ENCODE measurements around the gene MBD5.

MBD5 gene

GRCh38 chr2:148221926-148222325, 201.0 kb downstream of the MBD5 start:
- peaks cover 24% of the 10 kb centered on the region for H3K9me3 ChIP-seq (ENCODE audit: control insufficient read depth, low read length)
- no peak overlapping the region for H3K23ac ChIP-seq (ENCODE audit: low read length in 2 of 2)
- no peak overlapping the region for H2BK12ac ChIP-seq (ENCODE audit: low read length in 2 of 2)
- WGBS: 95% methylated on average over 2 of the region's 2 CpGs
- no peak overlapping the region for H4K91ac ChIP-seq (ENCODE audit: low read length)
- no peak for DNase-seq
- H3K9ac ChIP-seq (ENCODE audit: low read length): no peak overlapping the region
- peaks cover 2 to 3% of the 10 kb centered on the region in 2 experiments for H3K36me3 ChIP-seq (ENCODE audit: control insufficient read depth in 1 of 2, insufficient read depth in 2 of 2, low read depth in 1 of 2, low read length in 2 of 2)
- no peak overlapping the region for H2AK5ac ChIP-seq (ENCODE audit: low read length, severe bottlenecking)
- H3K14ac ChIP-seq (ENCODE audit: low read length in 2 of 2): no peak overlapping the region
- H3K18ac ChIP-seq (ENCODE audit: low read depth in 1 of 2, low read length in 2 of 2): no peak overlapping the region
- no peak overlapping the region for H2BK15ac ChIP-seq (ENCODE audit: low read depth, poor library complexity, severe bottlenecking)
- no peaks in the 10 kb centered on the region for H3K4me1 ChIP-seq (ENCODE audit: control insufficient read depth, insufficient read depth, low read depth, low read length)
- no peak overlapping the region for H3K4me2 ChIP-seq (ENCODE audit: low read length, poor library complexity, severe bottlenecking)
- peaks cover 6% of the 10 kb centered on the region for H3K79me1 ChIP-seq (replicated peaks; ENCODE audit: low read length, poor library complexity, severe bottlenecking)
- no peak overlapping the region for H2AFZ ChIP-seq (ENCODE audit: low read depth, low read length)
- H2BK5ac ChIP-seq (ENCODE audit: low read depth, low read length, poor library complexity, severe bottlenecking): no peak overlapping the region
- H3K27ac ChIP-seq (ENCODE audit: low read length, poor library complexity, severe bottlenecking): no peak overlapping the region
- H3K4ac ChIP-seq (ENCODE audit: low read depth in 1 of 2, low read length in 2 of 2): no peak overlapping the region
- no peak overlapping the region for H2BK120ac ChIP-seq (ENCODE audit: low read depth, low read length)
- no peaks in the 10 kb centered on the region for H3K27me3 ChIP-seq (ENCODE audit: control insufficient read depth in 1 of 2, insufficient read depth in 1 of 2, low read length in 2 of 2)
- no peak overlapping the region for H4K8ac ChIP-seq (ENCODE audit: low read length)
- H3K4me3 ChIP-seq (ENCODE audit: insufficient read depth in 1 of 2, low read depth in 1 of 2, low read length in 2 of 2): peak overlapping the region in 1 of 2 experiments; percentile 25

DNA sequence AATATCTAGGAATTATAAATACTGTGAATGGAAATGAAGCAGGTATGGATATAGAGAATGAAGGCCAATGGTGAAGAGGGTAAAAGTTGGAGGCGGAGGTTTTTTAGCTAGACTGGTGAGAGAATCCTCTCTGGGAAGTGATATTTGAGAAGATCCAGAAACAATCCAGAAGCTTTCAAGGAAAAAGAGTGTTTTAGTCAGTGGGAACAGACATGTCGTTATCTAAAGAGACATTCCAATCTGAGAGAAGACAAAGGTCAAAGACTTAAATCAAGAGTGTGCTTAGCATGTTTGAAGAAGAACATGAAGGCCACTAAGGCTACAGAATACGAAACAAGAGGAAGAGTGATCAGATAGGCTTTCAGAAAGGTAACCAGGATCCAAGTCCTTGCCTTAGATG, 211.0 kb downstream of the MBD5 start:
- DNase-seq: peak; percentile 7
- no peak overlapping the region for H4K8ac ChIP-seq (ENCODE audit: low read length)
- no peak overlapping the region for H3K4ac ChIP-seq (ENCODE audit: low read depth in 1 of 2, low read length in 2 of 2)
- no peak overlapping the region for H3K4me3 ChIP-seq (ENCODE audit: insufficient read depth in 1 of 2, low read depth in 1 of 2, low read length in 2 of 2)
- no peak overlapping the region for H2BK120ac ChIP-seq (ENCODE audit: low read depth, low read length)
- no peak overlapping the region for H3K23ac ChIP-seq (ENCODE audit: low read length in 2 of 2)
- no peak overlapping the region for H3K14ac ChIP-seq (ENCODE audit: low read length in 2 of 2)
- H2BK15ac ChIP-seq (ENCODE audit: low read depth, poor library complexity, severe bottlenecking): no peak overlapping the region
- H3K4me1 ChIP-seq (ENCODE audit: control insufficient read depth, insufficient read depth, low read depth, low read length): no peaks in the 10 kb centered on the region
- no peak overlapping the region for H3K27ac ChIP-seq (ENCODE audit: low read length, poor library complexity, severe bottlenecking)
- H3K9ac ChIP-seq (ENCODE audit: low read length): no peak overlapping the region
- whole genome bisulfite sequencing: 56% methylated on average over 3 of the region's 3 CpGs
- H2BK5ac ChIP-seq (ENCODE audit: low read depth, low read length, poor library complexity, severe bottlenecking): no peak overlapping the region
- no peak overlapping the region for H2BK12ac ChIP-seq (ENCODE audit: low read length in 2 of 2)
- peaks cover 16% of the 10 kb centered on the region for H3K9me3 ChIP-seq (ENCODE audit: control insufficient read depth, low read length)
- H3K4me2 ChIP-seq (ENCODE audit: low read length, poor library complexity, severe bottlenecking): no peak overlapping the region
- peaks cover 21% of the 10 kb centered on the region for H3K79me1 ChIP-seq (replicated peaks; ENCODE audit: low read length, poor library complexity, severe bottlenecking)
- H4K91ac ChIP-seq (ENCODE audit: low read length): no peak overlapping the region
- H2AFZ ChIP-seq (ENCODE audit: low read depth, low read length): no peak overlapping the region
- no peak overlapping the region for H3K18ac ChIP-seq (ENCODE audit: low read depth in 1 of 2, low read length in 2 of 2)
- H3K27me3 ChIP-seq (ENCODE audit: control insufficient read depth in 1 of 2, insufficient read depth in 1 of 2, low read length in 2 of 2): no peaks in the 10 kb centered on the region
- no peak overlapping the region for H2AK5ac ChIP-seq (ENCODE audit: low read length, severe bottlenecking)
- H3K36me3 ChIP-seq (ENCODE audit: control insufficient read depth in 1 of 2, insufficient read depth in 2 of 2, low read depth in 1 of 2, low read length in 2 of 2): peaks cover 10 to 38% of the 10 kb centered on the region in 2 experiments

- peaks cover 19% of the 10 kb centered on the region for H3K9me3 ChIP-seq (ENCODE audit: control insufficient read depth, low read length)
- no CpG with 5 or more reads among the region's 1 CpG for WGBS
- H2BK12ac ChIP-seq (ENCODE audit: low read length in 2 of 2): no peak overlapping the region
- H3K14ac ChIP-seq (ENCODE audit: low read length in 2 of 2): no peak overlapping the region
- H2AK5ac ChIP-seq (ENCODE audit: low read length, severe bottlenecking): no peak overlapping the region
- H3K9ac ChIP-seq (ENCODE audit: low read length): no peak overlapping the region
- H3K4me1 ChIP-seq (ENCODE audit: control insufficient read depth, insufficient read depth, low read depth, low read length): no peaks in the 10 kb centered on the region
- no peak overlapping the region for H4K91ac ChIP-seq (ENCODE audit: low read length)
- peaks cover 10 to 44% of the 10 kb centered on the region in 2 experiments for H3K36me3 ChIP-seq (ENCODE audit: control insufficient read depth in 1 of 2, insufficient read depth in 2 of 2, low read depth in 1 of 2, low read length in 2 of 2)
- no peak overlapping the region for H2BK15ac ChIP-seq (ENCODE audit: low read depth, poor library complexity, severe bottlenecking)
- H2AFZ ChIP-seq (ENCODE audit: low read depth, low read length): no peak overlapping the region
- no peaks in the 10 kb centered on the region for H3K27me3 ChIP-seq (ENCODE audit: control insufficient read depth in 1 of 2, insufficient read depth in 1 of 2, low read length in 2 of 2)
- H3K79me1 ChIP-seq (replicated peaks; ENCODE audit: low read length, poor library complexity, severe bottlenecking): peaks cover 24% of the 10 kb centered on the region
- no peak overlapping the region for H2BK120ac ChIP-seq (ENCODE audit: low read depth, low read length)
- H3K18ac ChIP-seq (ENCODE audit: low read depth in 1 of 2, low read length in 2 of 2): no peak overlapping the region
- H3K23ac ChIP-seq (ENCODE audit: low read length in 2 of 2): no peak overlapping the region
- no peak overlapping the region for H4K8ac ChIP-seq (ENCODE audit: low read length)
- H3K4ac ChIP-seq (ENCODE audit: low read depth in 1 of 2, low read length in 2 of 2): no peak overlapping the region
- DNase-seq: no peak
- H3K4me2 ChIP-seq (ENCODE audit: low read length, poor library complexity, severe bottlenecking): no peak overlapping the region
- H3K27ac ChIP-seq (ENCODE audit: low read length, poor library complexity, severe bottlenecking): no peak overlapping the region
- H2BK5ac ChIP-seq (ENCODE audit: low read depth, low read length, poor library complexity, severe bottlenecking): no peak overlapping the region
- no peak overlapping the region for H3K4me3 ChIP-seq (ENCODE audit: insufficient read depth in 1 of 2, low read depth in 1 of 2, low read length in 2 of 2)
Measured at GRCh38 chr2:148234143-148234542, 213.3 kb downstream of the MBD5 start.

DNA sequence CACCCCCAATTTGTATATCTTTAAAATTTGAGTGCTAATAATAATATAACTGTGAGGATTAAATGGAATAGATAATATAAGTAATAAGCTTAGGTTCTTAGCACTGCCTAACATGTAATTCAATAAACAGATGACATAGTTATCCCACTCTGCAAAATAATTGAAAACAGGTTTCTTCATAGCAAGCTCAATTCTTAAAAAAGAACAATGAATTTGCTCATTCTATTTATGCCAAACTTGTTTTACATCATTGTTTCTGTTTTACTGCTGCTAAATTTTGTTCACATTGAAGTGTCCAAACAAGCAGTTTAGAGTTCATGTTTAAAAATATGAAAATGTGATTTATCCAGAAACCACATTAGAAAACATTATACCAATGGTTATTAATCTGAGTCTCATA, 217.0 kb downstream of the MBD5 start:
- Histone ChIP-seq H2AFZ (ENCODE audit: low read depth, low read length) (no peak overlapping the region), H3K4me2 (ENCODE audit: low read length, poor library complexity, severe bottlenecking) (no peak overlapping the region), H3K9ac (ENCODE audit: low read length) (peak overlapping the region; percentile 52), H3K23ac (ENCODE audit: low read length in 2 of 2) (no peak overlapping the region), H4K8ac (ENCODE audit: low read length) (no peak overlapping the region), H4K91ac (ENCODE audit: low read length) (no peak overlapping the region), H3K4me3 (ENCODE audit: insufficient read depth in 1 of 2, low read depth in 1 of 2, low read length in 2 of 2) (peak overlapping the region in 1 of 2 experiments; percentile 14), H2BK12ac (ENCODE audit: low read length in 2 of 2) (no peak overlapping the region), H3K27me3 (ENCODE audit: control insufficient read depth in 1 of 2, insufficient read depth in 1 of 2, low read length in 2 of 2) (no peaks in the 10 kb centered on the region), H2BK5ac (ENCODE audit: low read depth, low read length, poor library complexity, severe bottlenecking) (no peak overlapping the region), H3K4ac (ENCODE audit: low read depth in 1 of 2, low read length in 2 of 2) (no peak overlapping the region), H3K36me3 (ENCODE audit: control insufficient read depth in 1 of 2, insufficient read depth in 2 of 2, low read depth in 1 of 2, low read length in 2 of 2) (peaks cover 11 to 32% of the 10 kb centered on the region in 2 experiments), H2BK15ac (ENCODE audit: low read depth, poor library complexity, severe bottlenecking) (no peak overlapping the region), H3K79me1 (replicated peaks; ENCODE audit: low read length, poor library complexity, severe bottlenecking) (peaks cover 9% of the 10 kb centered on the region), H3K18ac (ENCODE audit: low read depth in 1 of 2, low read length in 2 of 2) (no peak overlapping the region), H3K9me3 (ENCODE audit: control insufficient read depth, low read length) (peaks cover 15% of the 10 kb centered on the region), H3K4me1 (ENCODE audit: control insufficient read depth, insufficient read depth, low read depth, low read length) (no peaks in the 10 kb centered on the region), H3K14ac (ENCODE audit: low read length in 2 of 2) (no peak overlapping the region), H3K27ac (ENCODE audit: low read length, poor library complexity, severe bottlenecking) (no peak overlapping the region), H2BK120ac (ENCODE audit: low read depth, low read length) (no peak overlapping the region), H2AK5ac (ENCODE audit: low read length, severe bottlenecking) (no peak overlapping the region)
- no peak for DNase-seq
